Fibroblast of pulmonary artery (primary cell): ENCODE data around the gene PTPRCAP.
"Not testable (repeated sequence)": the region's sequence is repeated elsewhere in the genome, so short reads cannot be mapped to it uniquely, and the experiment has no call there.

ENCODE experiments used
- DNase-seq: peaks from one replicate; pipeline ENCODE4 v3.0.0-alpha.2; 2010; ENCODE audit warnings: low read depth
- H3K4me3 ChIP-seq: replicated peaks from 2 replicates; pipeline ENCODE4 v1.5.1; 2011; ENCODE audit warnings: low read depth, mild to moderate bottlenecking, control low read depth, low read length, moderate library complexity
- TF ChIP-seq, protein P1 (sequence below): IDR thresholded peaks from 2 replicates; pipeline ENCODE4 v1.5.1; 2011; ENCODE audit warnings: mild to moderate bottlenecking, control low read depth, low read length, inconsistent platforms; ENCODE audit errors: missing control alignments

The PTPRCAP gene

DNA sequence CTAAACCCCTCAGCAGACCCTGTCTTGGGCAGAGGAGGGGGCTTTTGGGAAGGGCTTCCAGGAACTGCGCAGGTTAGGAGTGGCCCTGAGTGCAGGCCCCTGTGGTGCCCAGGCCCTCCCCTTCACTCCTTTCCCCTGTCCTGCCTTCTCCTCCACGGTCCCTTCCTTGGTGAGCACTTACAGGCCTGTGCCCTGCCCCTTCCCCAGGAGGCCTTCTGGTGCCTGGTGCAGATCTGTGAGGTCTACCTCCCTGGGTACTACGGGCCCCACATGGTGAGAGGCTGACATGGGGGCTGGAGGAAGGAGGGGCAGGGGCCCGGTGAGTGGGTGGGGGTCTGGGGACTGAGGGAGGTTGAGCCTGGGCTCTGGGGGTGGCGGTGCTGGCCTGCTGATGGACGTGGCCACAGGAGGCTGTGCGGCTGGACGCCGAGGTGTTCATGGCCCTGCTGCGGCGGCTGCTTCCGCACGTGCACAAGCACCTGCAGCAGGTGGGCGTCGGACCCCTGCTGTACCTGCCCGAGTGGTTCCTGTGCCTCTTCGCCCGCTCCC lies 31.0 kb downstream of the PTPRCAP start:
- DNase-seq, result no peak
- TF ChIP-seq, protein P1, sequence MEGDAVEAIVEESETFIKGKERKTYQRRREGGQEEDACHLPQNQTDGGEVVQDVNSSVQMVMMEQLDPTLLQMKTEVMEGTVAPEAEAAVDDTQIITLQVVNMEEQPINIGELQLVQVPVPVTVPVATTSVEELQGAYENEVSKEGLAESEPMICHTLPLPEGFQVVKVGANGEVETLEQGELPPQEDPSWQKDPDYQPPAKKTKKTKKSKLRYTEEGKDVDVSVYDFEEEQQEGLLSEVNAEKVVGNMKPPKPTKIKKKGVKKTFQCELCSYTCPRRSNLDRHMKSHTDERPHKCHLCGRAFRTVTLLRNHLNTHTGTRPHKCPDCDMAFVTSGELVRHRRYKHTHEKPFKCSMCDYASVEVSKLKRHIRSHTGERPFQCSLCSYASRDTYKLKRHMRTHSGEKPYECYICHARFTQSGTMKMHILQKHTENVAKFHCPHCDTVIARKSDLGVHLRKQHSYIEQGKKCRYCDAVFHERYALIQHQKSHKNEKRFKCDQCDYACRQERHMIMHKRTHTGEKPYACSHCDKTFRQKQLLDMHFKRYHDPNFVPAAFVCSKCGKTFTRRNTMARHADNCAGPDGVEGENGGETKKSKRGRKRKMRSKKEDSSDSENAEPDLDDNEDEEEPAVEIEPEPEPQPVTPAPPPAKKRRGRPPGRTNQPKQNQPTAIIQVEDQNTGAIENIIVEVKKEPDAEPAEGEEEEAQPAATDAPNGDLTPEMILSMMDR, result no peak
- H3K4me3 ChIP-seq, result no peak overlapping the region

DNA sequence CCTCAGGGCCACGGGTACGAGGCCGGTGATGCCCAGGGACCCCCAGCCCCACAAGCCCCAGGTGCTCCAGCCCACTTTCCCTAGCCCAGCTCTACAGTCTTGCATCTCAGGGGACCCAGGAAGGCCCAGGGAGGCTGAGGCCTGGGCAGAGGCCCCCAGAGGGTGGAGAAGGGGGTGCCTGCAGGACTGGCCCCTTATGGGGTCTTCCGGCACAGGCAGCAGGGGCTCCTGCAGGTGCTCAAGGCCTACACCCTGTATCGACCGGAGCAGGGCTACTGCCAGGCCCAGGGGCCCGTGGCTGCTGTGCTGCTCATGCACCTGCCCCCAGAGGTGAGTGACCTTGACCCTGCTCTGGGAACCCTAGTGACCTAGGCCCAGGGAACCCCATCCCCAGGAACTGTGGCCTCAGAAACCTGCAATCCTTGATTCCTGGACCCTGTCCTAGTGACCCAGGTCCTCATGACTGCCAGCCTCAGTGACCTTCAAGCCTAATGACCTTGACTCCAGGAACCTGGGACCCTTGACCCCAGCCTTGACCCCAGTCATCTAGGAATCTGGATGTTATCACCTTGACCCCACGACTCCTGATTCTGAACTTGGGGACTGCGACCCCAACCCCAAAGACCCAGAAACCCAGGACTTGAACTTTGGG lies 31.7 kb downstream of the PTPRCAP start:
- no peak for DNase-seq
- H3K4me3 ChIP-seq, result no peak overlapping the region
- TF ChIP-seq, protein P1, result no peak

DNA sequence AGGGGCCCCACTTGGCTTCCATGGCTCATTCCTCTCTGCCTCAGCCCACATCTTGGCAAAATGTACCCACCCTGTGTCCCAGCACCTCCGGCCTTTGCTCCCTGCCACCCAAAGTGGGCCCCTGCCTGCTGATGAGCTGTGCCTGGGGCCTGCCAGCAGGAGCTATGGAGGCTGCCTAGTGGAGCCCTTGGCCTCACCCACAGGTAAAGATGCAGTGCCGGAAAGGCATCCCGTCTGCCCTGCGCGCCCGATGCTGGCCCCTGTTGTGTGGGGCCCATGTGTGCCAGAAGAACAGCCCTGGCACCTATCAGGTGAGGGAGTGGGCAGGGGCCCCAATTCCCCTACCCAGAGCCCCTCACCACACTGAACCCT lies 32.3 kb downstream of the PTPRCAP start:
- TF ChIP-seq, protein P1, result no peak
- no peak for DNase-seq
- no peak overlapping the region for H3K4me3 ChIP-seq

DNA sequence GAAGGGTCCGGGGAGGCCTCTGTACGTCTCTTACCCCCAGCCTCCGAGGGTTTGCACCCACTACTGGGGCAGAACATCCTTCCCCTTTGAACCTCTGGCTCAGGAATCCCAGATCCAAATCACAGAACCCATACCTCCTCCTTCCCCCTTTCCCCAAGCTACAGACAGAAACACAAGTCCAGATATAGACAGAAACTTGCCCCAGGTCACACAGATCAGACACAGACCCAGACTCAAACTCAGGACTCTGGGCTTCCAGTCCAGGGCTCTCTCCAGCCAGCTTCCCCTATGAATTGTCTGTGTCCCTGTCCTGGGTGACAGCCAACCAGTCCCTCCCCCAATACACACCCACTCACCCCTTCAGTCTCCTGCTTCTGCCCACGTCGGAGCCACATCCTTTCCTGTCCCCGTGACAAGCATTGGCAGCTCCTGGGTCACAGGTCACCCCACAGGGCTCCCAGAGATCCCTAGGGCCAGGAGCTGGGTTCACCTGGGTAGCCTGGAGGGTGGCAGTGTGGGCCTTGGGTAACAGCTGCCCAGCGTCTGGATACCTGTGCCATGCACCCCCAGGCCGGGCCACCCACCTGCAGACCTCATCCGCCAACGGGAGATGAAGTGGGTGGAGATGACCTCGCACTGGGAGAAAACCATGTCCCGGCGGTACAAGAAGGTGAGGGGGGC lies 32.8 kb downstream of the PTPRCAP start:
- H3K4me3 ChIP-seq, result no peak overlapping the region
- DNase-seq, result no peak
- TF ChIP-seq, protein P1, result no peak

DNA sequence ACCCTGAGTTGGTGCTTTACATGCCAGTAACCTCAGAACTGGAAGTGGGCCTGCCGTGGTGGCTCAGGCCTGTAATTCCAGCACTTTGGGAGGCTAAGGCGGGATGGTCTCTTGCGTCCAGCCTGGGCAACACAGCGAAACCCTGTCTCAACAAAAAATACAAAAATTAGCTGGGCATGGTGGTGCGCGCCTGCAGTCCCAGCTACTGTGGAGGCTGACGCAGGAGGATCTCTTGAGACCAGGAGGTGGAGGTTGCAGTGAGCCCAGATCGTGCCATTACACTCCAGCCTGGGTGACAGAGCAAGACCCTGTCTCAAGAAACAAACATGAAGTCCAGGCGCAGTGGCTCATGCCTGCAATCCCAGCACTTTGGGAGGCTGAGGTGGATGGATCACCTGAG lies 34.4 kb downstream of the PTPRCAP start:
- not testable (repeated sequence) for H3K4me3 ChIP-seq

DNA sequence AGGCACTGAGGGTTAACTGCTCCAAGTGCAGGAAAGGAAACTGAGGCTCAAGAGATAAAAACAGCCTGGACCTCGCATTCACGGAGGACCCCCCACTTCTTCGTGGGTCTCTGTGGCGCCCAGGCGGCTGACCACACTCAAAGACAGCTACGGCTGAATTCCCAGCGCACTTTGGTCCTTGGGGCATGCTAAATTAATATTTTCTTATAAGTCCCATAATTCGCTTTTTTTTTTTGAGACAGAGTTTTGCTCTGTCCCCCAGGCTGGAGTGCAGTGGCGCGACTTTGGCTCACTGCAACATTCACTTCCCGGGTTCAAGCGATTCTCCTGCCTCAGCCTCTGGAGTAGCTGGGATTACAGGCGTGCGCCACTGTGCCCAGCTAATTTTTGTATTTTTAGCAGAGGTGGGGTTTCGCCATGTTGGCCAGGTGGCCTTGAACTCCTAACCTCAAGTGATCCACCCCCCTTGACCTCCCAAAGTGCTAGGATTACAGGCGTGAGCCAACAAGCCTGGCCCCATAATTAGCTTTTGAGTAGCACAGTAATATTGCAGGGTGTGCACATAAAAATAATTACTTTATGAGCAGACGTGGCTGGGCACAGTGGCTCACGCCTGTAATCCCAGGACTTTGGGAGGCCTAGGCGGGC lies 35.2 kb downstream of the PTPRCAP start:
- peak overlapping the region; percentile 44 for H3K4me3 ChIP-seq
- not testable (repeated sequence) for DNase-seq

More for the DNA sequence above, 34.4 kb downstream of the PTPRCAP start:
- not testable (repeated sequence) for DNase-seq

DNA sequence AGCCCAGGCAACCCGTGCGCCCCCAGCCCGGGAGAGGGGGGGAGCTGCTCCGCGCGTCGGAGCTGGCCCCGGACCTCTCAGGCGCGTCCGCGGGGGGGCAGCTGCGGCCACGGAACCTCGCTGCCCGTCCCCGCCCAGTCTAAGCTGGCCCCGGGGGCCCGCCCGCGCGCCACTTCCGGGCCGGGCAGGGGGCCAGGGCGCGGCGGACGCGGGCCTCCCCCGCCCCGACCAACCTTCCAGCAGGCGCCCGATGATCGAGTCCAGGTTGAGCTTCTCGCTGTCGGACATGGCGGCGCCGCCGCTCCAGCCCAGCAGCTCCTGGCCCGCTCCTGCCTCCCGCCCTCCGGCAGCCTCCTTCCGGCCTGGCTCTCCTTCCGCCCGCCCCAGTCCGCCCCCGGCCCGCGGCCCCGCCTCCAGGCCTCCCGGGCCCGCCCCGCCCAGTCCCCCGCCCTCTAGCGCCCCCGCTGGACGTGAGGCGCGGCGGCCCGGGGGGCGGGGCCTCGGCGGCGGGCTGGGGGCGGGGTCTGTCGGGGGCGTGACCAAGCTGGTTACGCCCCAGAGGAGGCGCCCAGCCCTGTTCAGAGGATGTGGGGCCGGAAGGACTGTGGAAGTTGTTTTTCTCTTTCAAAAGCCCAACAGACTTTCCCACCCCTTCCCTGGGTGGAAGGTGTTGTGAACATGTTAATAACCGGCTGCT lies 35.8 kb downstream of the PTPRCAP start, which contains the start of gene PPP1CA:
Gene PPP1CA, minus strand, starts transcription at position 364 of the 697 bp plus-strand sequence. Its CDS starts 76 bp downstream, at position 288.
- peak within 1 kb of the TSS; percentile 91 for H3K4me3 ChIP-seq
- TF ChIP-seq, protein P1, result no peak
- DNase-seq, result peak; percentile 89
